HPDE6-E6E7 (cell line): ENCODE measurements around the gene DENND1A.

Experiments used
- DNase-seq: peaks from one replicate; pipeline ENCODE4 v3.0.0; 2011; ENCODE audit warnings: missing footprints; ENCODE audit errors: extremely low spot score

Gene DENND1A

DNA sequence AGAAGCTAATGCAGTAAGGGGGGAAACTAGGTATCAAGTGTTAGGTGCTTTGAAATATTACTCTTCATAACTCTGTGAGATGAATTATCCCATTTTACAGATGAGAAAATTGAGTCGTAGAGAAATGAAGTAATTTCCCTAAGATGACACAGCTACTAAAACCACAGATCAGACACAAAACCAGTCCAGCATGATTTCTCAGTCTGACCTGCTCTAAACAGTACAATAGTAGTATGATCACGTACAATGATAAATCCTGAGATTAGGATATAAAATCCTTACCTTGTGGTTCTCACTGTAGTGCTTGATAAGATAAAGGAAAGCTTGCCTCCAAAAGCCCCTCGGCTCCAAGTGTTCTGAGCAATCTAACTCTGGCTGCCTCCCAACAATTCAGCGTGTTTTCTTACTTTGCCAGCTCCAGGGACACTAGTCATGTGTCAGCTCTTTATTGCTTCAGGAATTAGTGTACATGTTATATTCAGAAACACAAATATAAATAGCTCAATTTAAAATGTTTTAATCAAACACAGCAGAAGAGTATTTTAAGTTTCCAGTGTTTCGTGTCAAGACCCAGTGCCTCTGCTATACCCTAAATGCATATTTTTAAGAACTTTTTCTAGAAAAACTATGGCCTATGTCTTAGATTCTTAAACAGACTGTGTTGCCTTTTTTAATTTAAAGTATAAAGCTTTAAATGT is 243.6 kb downstream of the DENND1A start:
- no peak for DNase-seq

DNA sequence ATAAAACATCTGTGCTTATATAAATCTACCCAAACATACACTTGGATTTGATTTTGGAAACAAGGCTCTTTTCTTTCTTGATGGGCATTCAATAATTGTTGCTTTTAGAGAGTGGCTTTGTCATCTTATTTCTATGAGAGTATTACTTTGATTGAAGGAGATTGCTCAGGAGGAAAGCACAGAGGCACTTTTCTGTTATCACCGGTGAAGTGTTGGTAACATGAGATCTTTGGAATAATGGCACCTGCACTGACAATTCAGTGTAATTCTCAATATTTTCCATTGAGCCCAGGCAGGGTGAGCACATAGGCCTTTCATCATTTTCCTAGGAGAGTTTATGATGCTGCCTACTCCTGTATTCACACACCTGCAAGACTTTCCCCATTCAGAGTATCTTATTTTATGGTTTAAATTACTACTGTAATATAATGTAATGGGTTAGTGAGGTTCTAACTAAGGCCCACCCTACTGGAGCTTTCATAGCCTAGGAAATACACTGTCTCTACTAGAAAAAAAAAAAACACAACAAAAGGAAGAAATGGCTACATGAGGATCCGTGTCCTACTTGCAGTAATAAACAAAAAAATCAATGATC is 244.3 kb downstream of the DENND1A start:
- no peak for DNase-seq

DNA sequence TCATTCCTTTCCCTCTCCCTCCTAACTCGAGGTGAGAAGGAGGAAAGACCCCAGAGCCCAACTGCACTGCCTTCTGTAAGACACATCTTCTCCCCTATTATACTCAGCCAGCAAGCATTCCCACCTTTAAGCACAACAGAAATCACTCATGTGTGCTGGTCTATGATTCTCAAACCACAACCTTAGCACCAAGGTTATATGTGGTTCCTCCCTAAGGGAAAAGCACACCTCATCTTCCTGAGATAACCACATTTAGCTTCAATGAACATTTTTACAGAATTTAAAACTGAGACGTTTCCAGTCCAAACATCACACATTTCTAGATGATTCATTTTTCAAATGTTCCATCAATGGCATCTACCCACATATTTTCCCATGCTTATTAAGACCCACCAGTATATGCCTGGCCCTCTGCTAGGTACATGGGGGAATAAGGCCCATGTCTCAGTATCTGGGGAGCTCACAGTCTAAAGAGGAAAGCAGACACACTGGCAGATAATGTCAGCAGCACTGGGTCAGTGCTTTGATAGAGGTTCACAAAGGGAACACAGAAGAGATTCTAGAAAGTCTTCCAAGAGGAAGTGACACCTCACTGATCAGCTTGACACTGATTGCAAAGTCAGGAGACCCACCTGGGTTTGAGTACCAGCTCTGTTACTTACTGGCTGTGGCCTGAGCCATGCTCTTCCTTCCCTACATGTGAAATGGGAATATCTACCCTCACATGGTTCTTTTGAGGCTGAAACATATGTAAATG is 245.4 kb downstream of the DENND1A start:
- DNase-seq = no peak

DNA sequence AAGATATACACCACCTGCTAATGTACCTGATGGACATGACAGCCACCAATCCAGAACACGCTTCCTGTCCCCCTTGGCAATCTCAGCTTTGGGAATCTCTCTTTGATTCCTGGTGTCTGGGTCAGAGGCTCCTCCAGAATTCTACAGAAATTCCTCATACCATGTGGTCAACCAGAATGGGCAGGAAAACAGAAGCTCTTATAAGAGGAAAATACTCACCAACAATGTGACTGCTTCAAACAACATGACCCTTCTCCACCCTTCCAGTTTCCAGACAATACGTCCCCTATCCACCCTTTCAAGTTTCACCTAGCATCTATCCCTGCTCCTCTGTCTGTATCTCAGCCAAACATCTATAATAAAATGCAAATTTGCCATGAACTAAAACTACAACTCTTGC is 247.2 kb downstream of the DENND1A start:
- DNase-seq = no peak

DNA sequence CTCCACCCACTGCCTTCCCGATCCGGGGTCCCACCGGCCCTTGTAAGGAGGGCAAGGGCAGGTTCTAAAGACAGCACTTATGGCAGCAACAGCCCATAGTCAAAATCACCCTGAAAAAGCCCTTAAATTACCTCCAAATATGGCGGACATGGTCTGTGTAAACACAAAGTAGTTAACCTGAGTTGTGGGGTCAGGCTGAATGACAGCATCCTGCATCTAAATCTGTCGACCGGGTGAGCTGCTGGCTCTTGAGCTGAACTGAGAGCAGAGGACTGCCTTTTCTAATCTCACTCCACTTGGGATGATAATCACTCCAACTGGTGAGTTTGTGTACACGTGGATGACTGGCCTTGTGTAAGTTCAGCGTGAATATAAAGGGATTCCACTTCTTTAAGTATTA is 249.6 kb downstream of the DENND1A start:
- DNase-seq = no peak

DNA sequence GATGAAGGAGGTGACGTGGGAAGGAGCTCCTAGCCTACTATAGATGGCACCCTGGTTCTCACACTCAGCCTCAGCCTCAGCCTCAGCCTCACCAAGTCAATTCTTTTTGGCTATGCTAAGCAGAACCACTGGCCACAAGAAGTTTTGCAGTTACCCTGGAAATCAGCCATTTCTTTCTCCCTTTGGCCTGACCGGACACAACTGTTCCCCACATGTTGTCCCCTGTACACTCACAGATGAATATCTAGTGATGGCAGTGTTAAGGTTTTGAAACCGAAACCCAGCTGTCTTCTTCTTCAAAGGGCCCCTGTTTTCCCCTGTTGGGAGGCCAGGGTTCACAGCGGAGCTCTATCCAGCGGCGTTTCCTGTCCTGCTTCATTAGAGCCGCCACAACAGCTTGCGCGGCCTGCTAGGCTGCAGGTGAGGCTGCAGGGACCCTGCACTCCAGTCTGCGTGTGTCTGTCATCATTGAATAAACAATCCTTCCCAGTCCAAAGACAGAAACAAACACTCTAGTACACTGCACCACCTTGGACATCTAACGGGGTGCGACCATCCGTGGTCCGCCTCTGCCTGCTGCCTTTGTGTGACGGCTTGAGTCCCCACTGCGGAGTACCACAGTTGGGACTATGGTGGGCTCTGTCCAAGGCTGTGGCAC is 250.5 kb downstream of the DENND1A start:
- DNase-seq = no peak

DNA sequence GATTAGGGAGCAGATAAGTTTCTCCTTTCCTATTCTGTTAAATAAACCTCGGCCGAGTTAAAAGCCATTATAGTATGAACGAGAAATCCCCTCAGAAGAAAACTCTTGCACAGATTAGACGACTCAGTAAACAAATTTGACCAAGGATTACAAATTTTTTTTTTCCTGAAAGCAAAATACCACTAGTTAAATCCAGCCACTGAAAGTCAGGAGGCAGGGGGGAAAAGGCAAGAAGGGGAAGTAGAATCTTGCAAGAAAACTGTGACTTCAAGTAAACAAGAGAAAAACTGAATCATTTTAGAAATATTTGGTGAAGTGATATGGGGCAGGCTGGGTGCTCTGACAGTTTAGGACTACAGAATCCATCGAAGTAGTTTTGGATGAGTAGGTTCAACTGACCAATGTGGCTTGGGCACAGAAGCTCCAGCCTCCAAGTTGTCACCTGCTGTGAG is 251.0 kb downstream of the DENND1A start:
- no peak for DNase-seq

DNA sequence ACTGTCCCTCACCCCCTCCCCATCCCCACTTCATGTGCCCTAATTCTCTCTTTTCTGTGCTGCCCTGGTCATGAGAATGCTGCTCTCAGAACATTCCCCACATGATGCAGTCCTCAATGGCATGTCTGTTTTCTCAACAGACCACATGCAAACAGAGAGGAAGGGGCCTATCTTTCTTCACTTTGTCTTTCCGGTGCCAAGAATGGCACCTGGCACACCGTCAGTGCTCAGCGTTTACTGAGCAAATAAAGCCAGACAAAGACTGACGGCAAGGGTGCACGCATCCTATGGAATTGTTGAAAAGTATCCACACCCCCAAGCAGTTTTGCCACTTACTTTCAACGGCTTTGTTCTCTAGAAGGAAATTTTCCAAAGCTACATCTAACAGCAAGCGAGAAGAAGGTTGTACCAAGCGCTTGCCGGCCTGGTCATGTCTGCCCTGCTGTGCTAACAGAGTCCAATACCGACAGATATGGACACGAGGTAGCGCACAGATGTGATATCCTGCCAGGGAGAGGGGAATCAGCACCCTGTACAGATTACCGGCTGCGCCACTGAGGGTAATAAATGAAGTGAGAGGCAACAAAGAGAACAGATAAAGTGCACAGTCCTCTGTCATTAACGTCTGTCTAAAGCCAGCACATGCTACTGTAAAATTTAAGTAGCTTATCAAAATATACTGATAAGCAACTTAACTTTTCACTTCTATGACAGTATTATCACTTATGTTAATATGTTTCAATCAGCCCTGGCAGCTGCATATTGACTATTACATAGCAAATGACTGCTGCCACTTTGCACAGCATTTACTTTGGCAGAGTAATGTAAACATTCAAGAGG is 251.7 kb downstream of the DENND1A start:
- DNase-seq = no peak

DNA sequence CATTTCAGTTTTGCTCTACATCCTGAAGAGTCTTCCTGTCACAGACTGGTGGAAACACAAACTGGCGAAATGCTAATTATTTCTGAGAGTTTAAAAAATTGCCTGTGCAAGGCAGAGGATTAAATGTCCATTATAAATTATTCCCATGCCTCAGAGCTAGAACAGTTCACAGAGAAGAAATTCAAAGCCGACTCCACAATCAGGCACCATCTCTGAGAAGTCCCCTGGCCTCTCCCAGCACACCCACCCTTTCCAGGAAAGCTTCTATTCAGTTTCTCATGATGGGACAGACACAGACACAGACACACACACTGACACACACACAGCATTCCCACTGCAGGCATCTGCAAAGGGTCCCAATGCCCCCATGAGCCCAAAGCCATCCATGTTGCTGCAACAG is 253.1 kb downstream of the DENND1A start:
- DNase-seq = no peak

DNA sequence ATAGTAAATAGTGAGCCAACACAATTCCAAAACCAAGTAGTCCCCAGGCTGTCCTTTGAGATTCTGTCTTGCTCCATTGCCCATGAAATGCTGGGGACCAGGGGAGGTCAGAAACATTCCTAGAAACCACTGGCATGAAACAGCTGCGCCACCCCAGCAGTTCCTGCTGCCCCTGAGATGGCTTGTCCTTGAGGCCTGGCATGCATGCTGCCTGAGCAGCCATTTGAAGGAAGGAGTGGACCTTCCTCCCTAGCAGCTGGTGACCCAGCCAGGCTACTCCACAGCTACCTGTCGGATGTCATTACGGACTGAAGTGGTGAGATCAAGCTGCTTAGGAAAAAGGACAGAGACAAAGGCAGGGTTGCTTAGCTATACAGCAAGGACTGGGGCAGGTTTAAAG is 260.6 kb downstream of the DENND1A start:
- no peak for DNase-seq

DNA sequence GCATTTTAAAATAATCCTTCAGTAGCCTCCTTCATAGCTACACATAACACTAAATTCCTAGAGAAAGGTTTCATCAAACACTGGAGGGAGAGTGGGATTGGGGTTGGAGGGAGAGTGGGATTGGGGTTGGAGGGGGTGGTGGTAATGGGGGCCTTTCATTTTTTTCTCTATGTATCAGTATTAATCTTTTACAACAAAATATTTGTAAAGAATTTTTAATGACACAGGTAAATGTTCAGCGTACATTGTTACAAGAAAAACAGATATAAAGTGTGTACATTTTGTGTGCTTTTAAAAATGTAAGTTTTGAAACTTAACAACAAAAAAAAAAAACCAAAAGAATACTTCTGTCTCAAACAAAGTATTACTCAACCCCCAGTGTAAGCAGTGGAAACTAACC is 266.4 kb downstream of the DENND1A start:
- no peak for DNase-seq

DNA sequence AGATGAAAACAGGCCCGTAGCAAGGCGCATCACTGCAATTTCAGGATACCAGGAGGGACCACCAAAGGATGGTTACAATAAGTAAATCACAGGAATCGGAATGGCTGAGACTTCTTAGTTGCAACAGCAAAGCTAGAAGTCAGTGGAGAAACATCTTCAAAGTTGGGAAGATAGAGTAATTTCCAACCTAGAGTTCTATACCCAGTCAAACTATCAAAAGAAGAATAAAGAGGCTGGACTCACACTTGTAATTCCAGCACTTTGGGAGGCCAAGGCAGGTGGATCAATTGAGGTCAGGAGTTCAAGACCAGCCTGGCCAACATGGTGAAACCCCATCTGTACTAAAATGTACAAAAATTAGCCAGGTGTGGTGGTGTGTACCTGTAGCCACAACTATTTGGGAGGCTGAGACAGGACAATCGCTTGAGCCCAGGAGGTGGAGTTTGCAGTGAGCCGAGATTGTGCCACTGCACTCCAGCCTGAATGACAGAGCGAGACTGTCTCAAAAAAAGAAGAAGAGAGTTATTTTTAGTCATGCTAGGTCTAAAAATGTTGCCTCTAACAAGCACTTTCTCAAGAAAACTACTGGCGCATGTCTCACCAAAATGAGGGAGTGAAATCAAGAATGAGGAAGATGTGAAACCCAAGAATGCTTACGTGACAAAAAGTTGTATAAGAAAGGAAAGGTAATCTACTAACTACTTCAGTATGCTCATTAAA is 267.7 kb downstream of the DENND1A start:
- DNase-seq = no peak

DNA sequence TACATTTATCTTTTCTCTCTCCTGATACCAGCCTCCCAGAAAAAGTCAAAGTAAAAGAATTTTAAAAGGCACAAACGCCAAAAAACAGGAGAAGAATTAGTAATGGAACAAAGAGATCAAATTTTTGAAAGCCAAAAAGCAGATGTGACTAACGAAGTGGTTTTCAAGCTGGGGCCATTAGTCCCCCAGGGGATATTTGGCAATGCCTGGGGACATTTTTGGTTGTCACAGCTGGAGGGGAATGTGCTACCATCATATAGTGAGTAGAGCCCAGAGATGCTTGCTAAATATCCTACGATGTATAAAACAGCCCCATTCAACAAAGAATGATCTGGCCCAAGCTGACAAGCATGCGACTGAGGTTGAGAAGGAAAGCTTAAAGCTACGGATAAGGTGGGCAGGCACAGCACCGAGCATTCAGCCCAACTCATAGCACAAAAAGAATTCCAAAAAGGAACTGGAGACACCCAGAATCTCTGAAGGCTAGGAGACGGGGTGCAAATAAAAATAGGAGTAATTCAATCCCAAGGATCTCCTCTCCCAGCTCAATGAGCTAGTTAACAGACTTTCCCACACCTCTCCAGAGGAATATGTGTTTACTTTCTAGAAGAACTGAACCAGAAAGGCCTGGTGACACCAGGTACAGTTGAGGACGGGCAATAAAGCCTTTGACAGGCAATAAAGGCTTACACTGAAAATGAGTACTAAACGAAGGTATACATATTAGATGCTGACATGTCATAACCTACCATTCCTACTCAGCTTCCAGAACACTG is 269.0 kb downstream of the DENND1A start:
- DNase-seq = no peak

DNA sequence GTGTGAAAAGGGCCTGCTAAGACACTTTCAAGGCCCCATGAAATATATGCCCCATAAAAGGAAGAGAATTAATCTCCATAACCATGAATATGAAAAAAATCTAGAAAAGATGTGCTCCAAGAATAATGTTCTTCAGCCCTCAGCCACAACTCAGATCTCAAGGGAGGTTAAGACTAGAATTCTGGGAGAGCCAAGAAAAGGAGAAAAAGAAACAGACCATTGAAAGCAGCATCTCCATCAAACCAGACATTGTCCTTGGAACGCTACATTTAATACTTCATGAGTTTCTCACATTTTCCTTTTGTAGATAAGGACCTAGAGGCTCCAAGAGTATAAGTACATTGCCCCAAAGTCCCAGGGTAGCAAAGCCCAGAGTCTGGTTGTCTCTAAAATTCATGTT is 270.6 kb downstream of the DENND1A start:
- DNase-seq = no peak

DNA sequence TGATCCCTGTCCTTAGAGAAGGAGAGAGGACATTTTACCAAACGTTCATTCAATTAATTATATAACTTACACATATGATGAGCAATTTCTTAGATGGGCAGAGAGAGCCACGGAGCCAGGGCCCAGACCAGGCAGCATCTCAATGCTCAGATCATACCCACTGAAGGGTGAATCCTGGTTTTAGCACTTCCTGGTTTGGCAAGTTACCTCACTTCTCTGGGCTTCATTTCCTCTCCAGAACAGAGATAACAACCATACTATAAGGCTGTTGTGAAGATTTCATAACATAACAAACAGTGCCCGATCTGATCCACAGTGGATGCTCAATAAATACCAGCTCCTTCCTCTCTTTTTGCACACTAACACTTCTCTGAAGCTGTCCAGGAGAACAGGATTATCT is 271.1 kb downstream of the DENND1A start:
- DNase-seq = no peak

DNA sequence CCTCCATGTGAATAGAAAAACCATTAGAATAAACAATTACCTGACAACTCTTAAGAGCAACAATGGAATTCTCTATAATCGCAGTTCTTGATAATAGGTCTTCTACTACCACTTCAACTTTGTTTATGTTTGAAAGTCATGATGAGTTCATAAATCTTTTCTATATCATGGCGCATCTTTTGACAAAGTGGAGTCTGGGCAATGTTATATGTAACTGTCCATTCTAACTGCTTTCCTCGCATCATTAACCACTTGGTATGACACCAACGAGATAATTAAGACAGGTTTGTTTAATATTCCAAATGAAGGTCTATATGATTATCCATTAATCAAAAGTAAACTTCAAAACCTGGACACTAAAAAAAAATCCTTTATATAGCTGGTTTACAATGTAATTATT is 272.0 kb downstream of the DENND1A start:
- DNase-seq = no peak

DNA sequence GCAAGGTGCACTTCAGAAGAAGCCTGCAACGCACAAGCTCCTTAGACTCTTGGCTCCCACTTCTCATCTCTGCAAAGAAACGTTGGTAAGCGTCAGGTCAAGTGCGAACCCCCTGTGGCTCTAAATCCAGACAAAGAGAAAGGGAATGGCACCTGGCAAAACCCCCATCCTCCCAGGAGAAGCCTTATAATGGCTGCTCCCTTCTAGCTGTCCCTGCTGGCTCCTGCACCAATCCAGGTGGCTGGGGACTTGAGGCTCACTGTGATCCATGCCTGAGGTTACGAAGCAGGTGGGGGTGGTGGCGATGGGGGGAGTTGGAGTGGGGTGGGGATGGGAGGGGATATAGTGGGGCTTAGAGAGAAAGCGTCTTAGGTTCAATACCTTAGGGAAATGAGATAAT is 272.8 kb downstream of the DENND1A start:
- DNase-seq = no peak

DNA sequence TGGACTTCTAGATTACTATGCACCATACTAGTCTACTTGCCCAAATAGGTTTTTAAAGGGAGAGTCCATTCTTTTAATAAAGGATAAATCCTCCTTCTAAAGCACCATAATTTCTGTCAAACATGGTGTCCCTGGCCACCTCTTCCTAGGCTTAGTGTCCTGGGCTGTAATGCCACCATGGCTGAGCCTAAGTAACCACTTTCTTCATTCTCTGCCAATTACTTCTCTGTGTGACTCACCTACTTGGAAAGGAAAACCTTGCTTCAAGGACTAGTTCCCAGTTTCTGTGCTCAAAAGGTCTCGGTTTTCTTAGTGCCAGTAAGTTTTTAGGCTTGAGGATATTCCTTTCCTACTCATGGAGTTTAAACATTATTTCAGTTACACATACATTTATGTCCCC is 273.4 kb downstream of the DENND1A start:
- no peak for DNase-seq

DNA sequence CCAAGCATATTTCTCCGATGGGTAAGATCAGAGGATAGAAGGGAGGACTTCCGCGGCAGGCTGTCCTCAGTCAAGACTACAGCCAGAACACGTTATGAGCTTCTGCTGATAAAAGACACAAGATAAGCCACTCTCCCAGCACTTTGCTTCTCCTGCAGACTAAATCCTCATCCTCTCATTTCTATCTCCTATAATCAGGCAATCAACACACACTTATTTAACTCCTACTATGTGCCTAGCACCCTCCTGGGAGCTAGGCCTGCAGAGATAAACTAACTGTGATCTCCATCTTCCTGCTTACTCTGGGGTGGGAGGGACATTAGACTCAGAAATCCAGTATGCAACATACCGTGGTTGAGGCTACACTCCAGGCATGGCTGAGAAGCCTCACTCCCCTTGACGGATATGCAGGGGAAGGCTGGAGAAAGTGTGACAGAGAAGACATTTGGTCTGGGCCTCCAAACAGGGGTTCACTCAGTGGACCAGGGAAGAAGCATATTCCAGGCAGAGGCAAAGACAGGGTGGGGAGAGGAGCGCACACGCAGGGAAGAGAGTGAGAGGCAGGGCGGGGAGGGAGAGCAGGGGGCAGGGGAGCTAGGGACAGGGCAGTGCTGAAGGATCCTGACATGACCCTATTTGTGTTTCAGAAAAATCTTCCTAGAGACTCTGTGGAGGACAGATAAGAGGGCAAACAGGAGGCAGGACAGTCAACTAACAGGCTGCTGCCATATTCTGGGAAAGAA is 274.1 kb downstream of the DENND1A start:
- no peak for DNase-seq
